Testis (tissue), 2 donors: ENCODE data around the gene OSBPL3.

Source experiments
- POLR2A ChIP-seq: fragments of 450-650 bp; IDR thresholded peaks from one replicate; pipeline ENCODE4 v1.6.1; 2017; ENCODE audit warnings: antibody characterized with exemption, mild to moderate bottlenecking, moderate library complexity
- TF ChIP-seq, protein P1 (sequence below), 3 experiments: fragments of 450-650 bp in 2 of 3; fragments of 200-600 bp in 1 of 3; sonication (generic) in 1 of 3; IDR thresholded peaks; one replicate each; pipeline ENCODE4 v1.5.1; 2016 to 2019; ENCODE audit warnings: antibody characterized with exemption in 3 of 3, mild to moderate bottlenecking in 2 of 3, moderate library complexity in 1 of 3

DNA sequence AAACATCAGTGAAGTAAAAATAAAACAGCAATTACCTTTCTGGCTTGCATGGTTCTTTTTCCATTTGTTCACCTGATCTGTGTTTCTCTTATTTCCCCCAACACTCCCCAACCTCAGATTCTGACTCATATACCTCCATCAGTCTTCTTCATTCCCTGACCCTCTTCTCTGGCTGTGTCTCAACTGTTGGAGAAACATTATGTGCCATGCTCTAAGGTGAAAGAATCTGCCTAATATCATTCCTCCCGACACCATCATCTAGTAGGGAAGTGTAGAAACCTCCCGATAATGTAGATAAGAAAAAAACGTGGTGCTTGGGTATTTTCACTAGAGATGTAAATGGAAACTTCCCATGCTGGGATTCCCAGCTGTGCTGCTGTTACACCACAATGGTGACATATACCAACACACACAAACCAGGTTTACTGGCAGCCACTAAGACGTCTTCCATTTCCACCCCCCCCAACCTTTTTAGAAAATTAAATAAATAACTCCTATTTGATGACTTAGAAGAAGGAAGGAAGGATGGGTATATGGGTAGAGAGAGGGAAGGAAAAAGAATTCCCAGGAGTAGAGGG is 63.4 kb downstream of the OSBPL3 start:
- TF ChIP-seq, protein P1, sequence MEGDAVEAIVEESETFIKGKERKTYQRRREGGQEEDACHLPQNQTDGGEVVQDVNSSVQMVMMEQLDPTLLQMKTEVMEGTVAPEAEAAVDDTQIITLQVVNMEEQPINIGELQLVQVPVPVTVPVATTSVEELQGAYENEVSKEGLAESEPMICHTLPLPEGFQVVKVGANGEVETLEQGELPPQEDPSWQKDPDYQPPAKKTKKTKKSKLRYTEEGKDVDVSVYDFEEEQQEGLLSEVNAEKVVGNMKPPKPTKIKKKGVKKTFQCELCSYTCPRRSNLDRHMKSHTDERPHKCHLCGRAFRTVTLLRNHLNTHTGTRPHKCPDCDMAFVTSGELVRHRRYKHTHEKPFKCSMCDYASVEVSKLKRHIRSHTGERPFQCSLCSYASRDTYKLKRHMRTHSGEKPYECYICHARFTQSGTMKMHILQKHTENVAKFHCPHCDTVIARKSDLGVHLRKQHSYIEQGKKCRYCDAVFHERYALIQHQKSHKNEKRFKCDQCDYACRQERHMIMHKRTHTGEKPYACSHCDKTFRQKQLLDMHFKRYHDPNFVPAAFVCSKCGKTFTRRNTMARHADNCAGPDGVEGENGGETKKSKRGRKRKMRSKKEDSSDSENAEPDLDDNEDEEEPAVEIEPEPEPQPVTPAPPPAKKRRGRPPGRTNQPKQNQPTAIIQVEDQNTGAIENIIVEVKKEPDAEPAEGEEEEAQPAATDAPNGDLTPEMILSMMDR (IDR thresholded peaks at IDR 0.05) = no peak
- TF ChIP-seq POLR2A = no peak
